HepG2 (cell line): ENCODE data around the gene ACSM6. TPM values are rescaled to one million over a fixed set of nuclear protein-coding genes. Genes with fewer than 3 reads are reported as not detected.

Experiments
- ATAC-seq: fragments of 200-7000 bp; cut with Tn5 transposase; 3 replicates; pipeline ENCODE4 v1.9.1; 2020; ENCODE audit warnings: mild to moderate bottlenecking, moderate library complexity
- BruUV-seq: library from RNA; stranded (reverse); fragments of 400-500 nt; replicated peaks from 2 replicates; lab custom pipeline; 2021; lab: Mats Ljungman, UMichigan
- CTCF ChIA-PET: fragments of 300-600 bp; formaldehyde crosslinking; extraction: SDS; loops from one replicate; lab custom pipeline; 2021; ENCODE audit warnings: low total read pairs, inconsistent platforms, low intra/inter-chr PET ratio; lab: Yijun Ruan, JAX
- POLR2A ChIA-PET: fragments of 350-600 bp; sonication (Branson Sonifier 250); formaldehyde crosslinking; loops from one replicate; lab custom pipeline; 2020; ENCODE audit warnings: antibody characterized with exemption, inconsistent platforms; lab: Yijun Ruan, JAX
- DNase-seq: peaks from one replicate; pipeline ENCODE4 v3.0.0-alpha.2; 2015; ENCODE audit warnings: low spot score
- FAIRE-seq: peaks from 3 replicates; lab custom pipeline; 2011; peaks lifted over from hg19 to GRCh38; lab: Jason Lieb, UNC
- H2AFZ ChIP-seq: one replicate; pipeline ENCODE4 v1.6.1; 2011; ENCODE audit warnings: low read length, inconsistent platforms
- H3K27ac ChIP-seq: fragments of 300-600 bp; 3 replicates; pipeline ENCODE4 v1.8.0; 2011; ENCODE audit warnings: mixed run types, mild to moderate bottlenecking, mixed read lengths, low read length, inconsistent platforms; ENCODE audit not compliant: insufficient read depth; ENCODE audit errors: extremely low read length
- H3K27me3 ChIP-seq, 2 experiments: fragments of 200-600 bp in 1 of 2; 2 replicates in 1 of 2; 3 replicates in 1 of 2; pipeline versions ENCODE4 v1.6.0 to v1.8.0; 2011; ENCODE audit warnings: low read length in 2 of 2, mild to moderate bottlenecking in 2 of 2, moderate library complexity in 2 of 2, inconsistent platforms in 1 of 2; ENCODE audit not compliant: insufficient read depth in 2 of 2, control insufficient read depth in 1 of 2
- H3K36me3 ChIP-seq, 2 experiments: fragments of 200-600 bp in 1 of 2; replicated peaks in 1 of 2; 2 replicates in 1 of 2; 3 replicates in 1 of 2; pipeline versions ENCODE4 v1.5.1 to v1.8.0; 2011; ENCODE audit warnings: low read length in 2 of 2, inconsistent platforms in 1 of 2; ENCODE audit not compliant: insufficient read depth in 2 of 2, control insufficient read depth in 1 of 2
- H3K4me1 ChIP-seq: 2 replicates; pipeline ENCODE4 v1.5.1; 2012; ENCODE audit warnings: low read length, inconsistent platforms; ENCODE audit not compliant: insufficient read depth
- H3K4me2 ChIP-seq: 2 replicates; pipeline ENCODE4 v1.6.0; 2011; ENCODE audit warnings: low read depth, low read length, inconsistent platforms
- H3K4me3 ChIP-seq, 3 experiments: fragments of 200-600 bp in 1 of 3; sonication (generic), shearing (Covaris generic) in 1 of 3; replicated peaks in 1 of 3; 2 replicates each; pipeline ENCODE4 v1.5.1; 2011 to 2016; ENCODE audit warnings: low read length in 3 of 3, inconsistent platforms in 2 of 3, low read depth in 2 of 3, mild to moderate bottlenecking in 2 of 3, control low read depth in 1 of 3, mixed read lengths in 1 of 3; ENCODE audit not compliant: insufficient read depth in 1 of 3
- H3K79me2 ChIP-seq: one replicate; pipeline ENCODE4 v1.6.1; 2011; ENCODE audit warnings: low read length, inconsistent platforms; ENCODE audit not compliant: insufficient read depth
- H3K9ac ChIP-seq: 2 replicates; pipeline ENCODE4 v1.6.0; 2011; ENCODE audit warnings: mild to moderate bottlenecking, low read depth, low read length, inconsistent platforms; ENCODE audit not compliant: insufficient read depth
- H3K9me3 ChIP-seq: 2 replicates; pipeline ENCODE4 v1.5.1; 2012; ENCODE audit warnings: mild to moderate bottlenecking, low read length
- H4K20me1 ChIP-seq: 2 replicates; pipeline ENCODE4 v1.6.0; 2011; ENCODE audit warnings: inconsistent platforms, mild to moderate bottlenecking, low read length, moderate library complexity; ENCODE audit not compliant: insufficient read depth
- AKAP8 ChIP-seq: sonication (generic); formaldehyde crosslinking; IDR thresholded peaks from 2 replicates; pipeline ENCODE4 v1.5.1; 2020; ENCODE audit warnings: mild to moderate bottlenecking, missing genetic modification reagents
- FOXK2 ChIP-seq: fragments of 450-650 bp; IDR thresholded peaks from 2 replicates; pipeline ENCODE4 v1.6.1; 2016
- HOMEZ ChIP-seq: IDR thresholded peaks from 2 replicates; pipeline ENCODE4 v1.6.1; 2016; ENCODE audit warnings: low read depth
- RFX3 ChIP-seq: IDR thresholded peaks from 2 replicates; pipeline ENCODE4 v1.6.1; 2016; ENCODE audit warnings: missing biosample characterization, missing genetic modification reagents
- SIX4 ChIP-seq: sonication (generic); formaldehyde crosslinking; IDR thresholded peaks from 2 replicates; pipeline ENCODE4 v1.4.0; 2020; ENCODE audit warnings: missing genetic modification reagents
- U2AF1 ChIP-seq: fragments of 200-400 bp; formaldehyde crosslinking; optimal IDR thresholded peaks from 2 replicates; pipeline ENCODE3; 2017; ENCODE audit warnings: mild to moderate bottlenecking, low read depth, low read length
- ZKSCAN1 ChIP-seq: fragments of 150-350 bp; IDR thresholded peaks from 2 replicates; pipeline ENCODE4 v1.6.1; 2014; ENCODE audit warnings: low read length
- ZNF530 ChIP-seq: sonication (generic); formaldehyde crosslinking; IDR thresholded peaks from 2 replicates; pipeline ENCODE4 v1.5.0; 2020; ENCODE audit warnings: low read depth, mild to moderate bottlenecking, missing genetic modification reagents
- ZSCAN9 ChIP-seq: IDR thresholded peaks from 2 replicates; pipeline ENCODE4 v1.6.1; 2016; ENCODE audit warnings: borderline replicate concordance
- WGBS: methylation state at CpG from one replicate; pipeline ENCODE4 v1.1.6; 2017; ENCODE audit warnings: low lambda C conversion rate; 5-methylcytosine and 5-hydroxymethylcytosine counted together
- in situ Hi-C: cut with HindIII; loops from 2 replicates; pipeline ENCODE4 v1.10.0; 2017; ENCODE audit warnings: low pct_unique_long_range_greater_than_20kb; ENCODE audit not compliant: extremely low pct_ligation_motif_present
- intact Hi-C: fragments of 100-400 bp; cut with micrococcal nuclease; formaldehyde crosslinking; loops from one replicate; pipeline ENCODE4 v1.10.0; 2022; ENCODE audit not compliant: unreplicated experiment
- polyA plus RNA-seq, 8 experiments: library from polyadenylated mRNA; depleted of rRNA in 3 of 8; stranded (reverse) in 7 of 8; unstranded in 1 of 8; fragments of >200 nt; fragmentation: Illumina TruSeq in 4 of 8; extraction: Trizol in 4 of 8; gene quantifications; 2 replicates each; pipeline versions ENCODE4 v1.2.1 to v1.2.3, GENCODE V29; 2011 to 2016; ENCODE audit warnings: low read depth in 4 of 8, missing spikeins in 1 of 8, mixed read lengths in 1 of 8; ENCODE audit not compliant: insufficient read depth in 1 of 8
- total RNA-seq, 5 experiments: library from RNA; depleted of rRNA; stranded (reverse); fragments of >200 nt; fragmentation: Illumina TruSeq; extraction: Trizol; gene quantifications; 2 replicates each; pipeline ENCODE4 v1.2.3, GENCODE V29; 2016; ENCODE audit warnings: low read depth in 1 of 5
- TF ChIP-seq, protein P1 (sequence below): sonication (generic); formaldehyde crosslinking; IDR thresholded peaks from 2 replicates; pipeline ENCODE4 v1.4.0; 2020; ENCODE audit warnings: missing genetic modification reagents, low read depth, mild to moderate bottlenecking, borderline replicate concordance

The ACSM6 gene
- total and polyA plus RNA-seq, 2 of the 13 experiments (the other 11 are each of a cell fraction or from before 2014, with no cell fraction given) = not detected

DNA sequence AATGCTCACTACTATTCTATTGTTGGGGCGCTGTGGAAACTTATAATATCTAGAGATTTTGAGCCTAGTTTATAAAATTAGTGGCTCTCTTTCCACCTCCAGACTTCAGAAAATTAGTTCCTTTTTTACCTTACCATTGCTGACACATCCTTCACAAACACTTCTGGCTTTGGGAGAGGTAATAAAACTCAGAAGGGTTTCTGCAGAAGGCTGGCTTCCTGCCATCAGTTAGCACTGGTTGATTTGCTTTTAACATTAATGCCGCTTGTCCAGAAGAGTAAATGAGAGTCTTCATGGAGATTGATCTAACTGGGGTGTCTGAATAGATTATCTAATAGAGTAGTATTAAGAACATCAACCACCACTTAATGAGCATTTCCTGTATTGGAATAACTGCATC, 20.3 kb downstream of the ACSM6 start (continued):
- TF ChIP-seq ZNF530 (CRISPR knock-in tag) = no peak
- no peak for TF ChIP-seq AKAP8 (CRISPR knock-in tag)
- TF ChIP-seq HOMEZ (CRISPR knock-in tag) = no peak
- TF ChIP-seq U2AF1 = no peak

GRCh38 chr10:95214793-95215192, 20.8 kb downstream of the ACSM6 start:
- no peaks in the 10 kb centered on the region for H3K9me3 ChIP-seq
- TF ChIP-seq FOXK2 = no peak
- no peak for FAIRE-seq
- POLR2A ChIA-PET = no interaction called here
- no peak overlapping the region for H3K9ac ChIP-seq
- intact Hi-C loops (no loop called here), in situ Hi-C loops (no loop called here)
- no peak overlapping the region for H3K27ac ChIP-seq
- H2AFZ ChIP-seq = no peak overlapping the region
- H3K4me1 ChIP-seq = no peaks in the 10 kb centered on the region
- WGBS = 100% methylated on average over 3 of the region's 3 CpGs
- CTCF ChIA-PET = no interaction called here
- no peak for DNase-seq
- H3K27me3 ChIP-seq = no peaks in the 10 kb centered on the region
- no peak overlapping the region for H3K4me2 ChIP-seq
- no peak overlapping the region for H3K4me3 ChIP-seq
- no peaks in the 10 kb centered on the region for H3K79me2 ChIP-seq
- no peak for ATAC-seq
- no TSS peak for BruUV-seq
- no peaks in the 10 kb centered on the region for H4K20me1 ChIP-seq
- no peaks in the 10 kb centered on the region for H3K36me3 ChIP-seq

- Histone ChIP-seq H3K9me3 (no peaks in the 10 kb centered on the region), H3K27me3 (no peaks in the 10 kb centered on the region), H3K36me3 (no peaks in the 10 kb centered on the region)
- no peak for ATAC-seq
- CTCF ChIA-PET = no interaction called here
- no peak for TF ChIP-seq ZSCAN9 (CRISPR knock-in tag)
- TF ChIP-seq, protein P1, sequence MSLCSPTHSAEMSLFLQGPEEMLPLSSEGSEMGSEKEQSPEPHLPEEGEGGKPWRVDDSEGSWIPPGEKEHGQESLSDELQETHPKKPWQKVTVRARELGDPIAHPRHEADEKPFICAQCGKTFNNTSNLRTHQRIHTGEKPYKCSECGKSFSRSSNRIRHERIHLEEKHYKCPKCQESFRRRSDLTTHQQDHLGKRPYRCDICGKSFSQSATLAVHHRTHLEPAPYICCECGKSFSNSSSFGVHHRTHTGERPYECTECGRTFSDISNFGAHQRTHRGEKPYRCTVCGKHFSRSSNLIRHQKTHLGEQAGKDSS = no peak
- TF ChIP-seq RFX3 (CRISPR knock-in tag) = no peak
- no peak for TF ChIP-seq ZKSCAN1
- TF ChIP-seq SIX4 (CRISPR knock-in tag) = no peak
- TF ChIP-seq, all 625 proteins: peak for 0
- no peak for FAIRE-seq
- H4K20me1 ChIP-seq = no peaks in the 10 kb centered on the region
- H3K79me2 ChIP-seq = no peaks in the 10 kb centered on the region
- intact Hi-C loops = no loop called here
- peaks cover 5% of the 10 kb centered on the region; the same call in 1 of the 2 replicates for H3K4me1 ChIP-seq
- H3K4me2 ChIP-seq = no peak overlapping the region
- WGBS = 85% methylated on average over 1 of the region's 1 CpG
- in situ Hi-C loops = no loop called here
- no peak overlapping the region for H3K27ac ChIP-seq
- POLR2A ChIA-PET = no interaction called here
- no TSS peak for BruUV-seq
- no peak overlapping the region for H3K9ac ChIP-seq
- H3K4me3 ChIP-seq = no peak overlapping the region
- DNase-seq = no peak
- no peak overlapping the region for H2AFZ ChIP-seq
These were observed 23.4 kb downstream of the ACSM6 start for GRCh38 chr10:95217476-95217875.
